HepG2 (cell line): ENCODE data around the gene MCFD2. TPM values are rescaled to one million over a fixed set of nuclear protein-coding genes. Genes with fewer than 3 reads are reported as not detected.

Experiments used
- ATAC-seq: fragments of 200-7000 bp; cut with Tn5 transposase; 3 replicates; pipeline ENCODE4 v1.9.1; 2020; ENCODE audit warnings: mild to moderate bottlenecking, moderate library complexity
- BruUV-seq: library from RNA; stranded (reverse); fragments of 400-500 nt; replicated peaks from 2 replicates; lab custom pipeline; 2021; lab: Mats Ljungman, UMichigan
- CTCF ChIA-PET: fragments of 300-600 bp; formaldehyde crosslinking; extraction: SDS; loops from one replicate; lab custom pipeline; 2021; ENCODE audit warnings: low total read pairs, inconsistent platforms, low intra/inter-chr PET ratio; lab: Yijun Ruan, JAX
- POLR2A ChIA-PET: fragments of 350-600 bp; sonication (Branson Sonifier 250); formaldehyde crosslinking; loops from one replicate; lab custom pipeline; 2020; ENCODE audit warnings: antibody characterized with exemption, inconsistent platforms; lab: Yijun Ruan, JAX
- DNase-seq: peaks from one replicate; pipeline ENCODE4 v3.0.0-alpha.2; 2015; ENCODE audit warnings: low spot score
- FAIRE-seq: peaks from 3 replicates; lab custom pipeline; 2011; peaks lifted over from hg19 to GRCh38; lab: Jason Lieb, UNC
- H2AFZ ChIP-seq: one replicate; pipeline ENCODE4 v1.6.1; 2011; ENCODE audit warnings: low read length, inconsistent platforms
- H3K27ac ChIP-seq: fragments of 300-600 bp; 3 replicates; pipeline ENCODE4 v1.8.0; 2011; ENCODE audit warnings: mixed run types, mild to moderate bottlenecking, mixed read lengths, low read length, inconsistent platforms; ENCODE audit not compliant: insufficient read depth; ENCODE audit errors: extremely low read length
- H3K27me3 ChIP-seq, 2 experiments: fragments of 200-600 bp in 1 of 2; 2 replicates in 1 of 2; 3 replicates in 1 of 2; pipeline versions ENCODE4 v1.6.0 to v1.8.0; 2011; ENCODE audit warnings: low read length in 2 of 2, mild to moderate bottlenecking in 2 of 2, moderate library complexity in 2 of 2, inconsistent platforms in 1 of 2; ENCODE audit not compliant: insufficient read depth in 2 of 2, control insufficient read depth in 1 of 2
- H3K36me3 ChIP-seq, 2 experiments: fragments of 200-600 bp in 1 of 2; replicated peaks in 1 of 2; 2 replicates in 1 of 2; 3 replicates in 1 of 2; pipeline versions ENCODE4 v1.5.1 to v1.8.0; 2011; ENCODE audit warnings: low read length in 2 of 2, inconsistent platforms in 1 of 2; ENCODE audit not compliant: insufficient read depth in 2 of 2, control insufficient read depth in 1 of 2
- H3K4me1 ChIP-seq: 2 replicates; pipeline ENCODE4 v1.5.1; 2012; ENCODE audit warnings: low read length, inconsistent platforms; ENCODE audit not compliant: insufficient read depth
- H3K4me2 ChIP-seq: 2 replicates; pipeline ENCODE4 v1.6.0; 2011; ENCODE audit warnings: low read depth, low read length, inconsistent platforms
- H3K4me3 ChIP-seq, 3 experiments: fragments of 200-600 bp in 1 of 3; sonication (generic), shearing (Covaris generic) in 1 of 3; replicated peaks in 1 of 3; 2 replicates each; pipeline ENCODE4 v1.5.1; 2011 to 2016; ENCODE audit warnings: low read length in 3 of 3, inconsistent platforms in 2 of 3, low read depth in 2 of 3, mild to moderate bottlenecking in 2 of 3, control low read depth in 1 of 3, mixed read lengths in 1 of 3; ENCODE audit not compliant: insufficient read depth in 1 of 3
- H3K79me2 ChIP-seq: one replicate; pipeline ENCODE4 v1.6.1; 2011; ENCODE audit warnings: low read length, inconsistent platforms; ENCODE audit not compliant: insufficient read depth
- H3K9ac ChIP-seq: 2 replicates; pipeline ENCODE4 v1.6.0; 2011; ENCODE audit warnings: mild to moderate bottlenecking, low read depth, low read length, inconsistent platforms; ENCODE audit not compliant: insufficient read depth
- H3K9me3 ChIP-seq: 2 replicates; pipeline ENCODE4 v1.5.1; 2012; ENCODE audit warnings: mild to moderate bottlenecking, low read length
- H4K20me1 ChIP-seq: 2 replicates; pipeline ENCODE4 v1.6.0; 2011; ENCODE audit warnings: inconsistent platforms, mild to moderate bottlenecking, low read length, moderate library complexity; ENCODE audit not compliant: insufficient read depth
- ATAD3A ChIP-seq: sonication (generic); formaldehyde crosslinking; IDR thresholded peaks from 2 replicates; pipeline ENCODE4 v1.4.0; 2020; ENCODE audit warnings: missing genetic modification reagents
- HNF4G ChIP-seq, 2 experiments: sonication (generic) in 1 of 2; formaldehyde crosslinking in 1 of 2; IDR thresholded peaks; 2 replicates each; pipeline versions ENCODE4 v1.4.0 to v1.6.1; 2011 to 2020; ENCODE audit warnings: borderline replicate concordance in 2 of 2, low read depth in 2 of 2, mild to moderate bottlenecking in 2 of 2, low read length in 1 of 2, missing genetic modification reagents in 1 of 2, moderate library complexity in 1 of 2
- NFKB2 ChIP-seq: sonication (generic); formaldehyde crosslinking; IDR thresholded peaks from 2 replicates; pipeline ENCODE4 v1.4.0; 2020; ENCODE audit warnings: missing genetic modification reagents, borderline replicate concordance
- NONO ChIP-seq, 2 experiments: fragments of 450-650 bp in 1 of 2; sonication (generic) in 1 of 2; formaldehyde crosslinking in 1 of 2; IDR thresholded peaks in 1 of 2; conservative IDR thresholded peaks in 1 of 2; 2 replicates each; pipeline versions ENCODE4 v1.6.1 to v1.8.0; 2017 to 2022; ENCODE audit warnings: mild to moderate bottlenecking in 1 of 2, missing genetic modification reagents in 1 of 2, moderate library complexity in 1 of 2
- PATZ1 ChIP-seq: sonication (generic); formaldehyde crosslinking; IDR thresholded peaks from 2 replicates; pipeline ENCODE4 v1.4.0; 2020; ENCODE audit warnings: missing genetic modification reagents
- POLR2G ChIP-seq: fragments of 200-400 bp; formaldehyde crosslinking; IDR thresholded peaks from 2 replicates; pipeline ENCODE4 v1.6.1; 2018; ENCODE audit warnings: mild to moderate bottlenecking, low read depth, low read length, moderate library complexity
- REL ChIP-seq: sonication (generic); formaldehyde crosslinking; conservative IDR thresholded peaks from 2 replicates; pipeline ENCODE4 v1.8.0; 2022; ENCODE audit warnings: mild to moderate bottlenecking, missing genetic modification reagents, moderate library complexity
- SAP130 ChIP-seq: IDR thresholded peaks from 2 replicates; pipeline ENCODE4 v1.6.1; 2016; ENCODE audit warnings: low read depth
- SMAD1 ChIP-seq: sonication (generic); formaldehyde crosslinking; IDR thresholded peaks from 2 replicates; pipeline ENCODE4 v1.4.0; 2020; ENCODE audit warnings: missing genetic modification reagents, low read depth, mild to moderate bottlenecking, borderline replicate concordance
- XRCC5 ChIP-seq: fragments of 200-400 bp; formaldehyde crosslinking; optimal IDR thresholded peaks from 2 replicates; pipeline ENCODE3; 2017; ENCODE audit warnings: mild to moderate bottlenecking, low read length
- ZFP91 ChIP-seq: sonication (generic); formaldehyde crosslinking; IDR thresholded peaks from 2 replicates; pipeline ENCODE4 v1.9.0; 2022; ENCODE audit warnings: missing genetic modification reagents, mild to moderate bottlenecking, borderline replicate concordance
- ZFX ChIP-seq: sonication (generic); formaldehyde crosslinking; IDR thresholded peaks from 2 replicates; pipeline ENCODE4 v1.4.0; 2020; ENCODE audit warnings: mild to moderate bottlenecking, low read depth, missing genetic modification reagents, moderate library complexity
- ZNF224 ChIP-seq: sonication (generic); formaldehyde crosslinking; IDR thresholded peaks from 2 replicates; pipeline ENCODE4 v1.5.0; 2020; ENCODE audit warnings: mild to moderate bottlenecking, missing genetic modification reagents
- ZNF317 ChIP-seq: sonication (generic); formaldehyde crosslinking; IDR thresholded peaks from 2 replicates; pipeline ENCODE4 v1.5.0; 2020; ENCODE audit warnings: mild to moderate bottlenecking, missing genetic modification reagents
- ZNF337 ChIP-seq: sonication (generic); formaldehyde crosslinking; IDR thresholded peaks from 2 replicates; pipeline ENCODE4 v1.5.1; 2020; ENCODE audit warnings: missing genetic modification reagents, low read depth, mild to moderate bottlenecking, borderline replicate concordance
- WGBS: methylation state at CpG from one replicate; pipeline ENCODE4 v1.1.6; 2017; ENCODE audit warnings: low lambda C conversion rate; 5-methylcytosine and 5-hydroxymethylcytosine counted together
- in situ Hi-C: cut with HindIII; loops from 2 replicates; pipeline ENCODE4 v1.10.0; 2017; ENCODE audit warnings: low pct_unique_long_range_greater_than_20kb; ENCODE audit not compliant: extremely low pct_ligation_motif_present
- intact Hi-C: fragments of 100-400 bp; cut with micrococcal nuclease; formaldehyde crosslinking; loops from one replicate; pipeline ENCODE4 v1.10.0; 2022; ENCODE audit not compliant: unreplicated experiment
- polyA plus RNA-seq, 8 experiments: library from polyadenylated mRNA; depleted of rRNA in 3 of 8; stranded (reverse) in 7 of 8; unstranded in 1 of 8; fragments of >200 nt; fragmentation: Illumina TruSeq in 4 of 8; extraction: Trizol in 4 of 8; gene quantifications; 2 replicates each; pipeline versions ENCODE4 v1.2.1 to v1.2.3, GENCODE V29; 2011 to 2016; ENCODE audit warnings: low read depth in 4 of 8, missing spikeins in 1 of 8, mixed read lengths in 1 of 8; ENCODE audit not compliant: insufficient read depth in 1 of 8
- total RNA-seq, 5 experiments: library from RNA; depleted of rRNA; stranded (reverse); fragments of >200 nt; fragmentation: Illumina TruSeq; extraction: Trizol; gene quantifications; 2 replicates each; pipeline ENCODE4 v1.2.3, GENCODE V29; 2016; ENCODE audit warnings: low read depth in 1 of 5
- TF ChIP-seq, protein P1 (sequence below): sonication (generic); formaldehyde crosslinking; IDR thresholded peaks from 2 replicates; pipeline ENCODE4 v1.9.0; 2022; ENCODE audit warnings: low read depth, missing genetic modification reagents

Gene MCFD2
- total and polyA plus RNA-seq, 2 of the 13 experiments (the other 11 are each of a cell fraction or from before 2014, with no cell fraction given): 183 to 232 TPM

DNA sequence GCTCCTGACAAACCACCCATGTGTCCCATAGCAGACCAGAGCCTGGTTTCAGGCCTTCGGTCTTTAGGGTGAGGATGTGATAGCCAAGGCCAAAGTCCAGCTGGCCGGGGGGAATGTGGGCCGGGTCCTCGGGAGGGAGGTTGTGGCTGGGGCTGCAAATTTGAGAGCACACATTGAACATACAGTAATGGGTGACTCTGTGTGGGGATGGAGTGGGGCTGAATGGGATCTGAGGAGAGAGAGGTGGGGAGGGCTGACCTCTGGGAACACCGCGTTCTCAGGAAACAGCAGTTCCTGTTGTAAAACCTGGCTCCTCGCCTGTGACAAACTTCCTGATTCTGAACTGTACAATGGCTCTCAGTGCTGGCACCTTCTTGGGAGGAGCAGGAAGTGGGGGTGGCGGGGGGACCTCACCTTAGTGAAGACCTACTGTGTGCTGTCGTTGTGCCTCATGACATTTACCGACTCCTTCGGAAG lies 48.8 kb downstream of the MCFD2 start:
- Histone ChIP-seq H3K79me2 (no peaks in the 10 kb centered on the region), H3K27me3 (peaks cover 2 to 38% of the 10 kb centered on the region in 2 experiments; a peak in 3 of 5 replicates), H3K27ac (no peak overlapping the region), H3K9ac (no peak overlapping the region), H3K9me3 (no peaks in the 10 kb centered on the region), H3K4me1 (peaks cover 13% of the 10 kb centered on the region), H3K4me3 (peak overlapping the region in 1 of 3 experiments; percentile 32; a peak in 1 of 6 replicates), H3K36me3 (no peaks in the 10 kb centered on the region), H4K20me1 (no peaks in the 10 kb centered on the region), H3K4me2 (peak overlapping the region; percentile 65), H2AFZ (no peak overlapping the region)
- ChIA-PET CTCF (no interaction called here), POLR2A (interaction anchor here (0.8 kb wide), 1 partner anchor 10 kb away, joined by 5 read pairs; no protein-coding TSS in a partner anchor)
- intact Hi-C loops: no loop called here
- ATAC-seq (peak; percentile 67), FAIRE-seq (peak; percentile 21), DNase-seq (peak; percentile 33)
- 31% methylated on average over 11 of the region's 11 CpGs for WGBS
- in situ Hi-C loops: no loop called here
- no TSS peak for BruUV-seq
- TF ChIP-seq SAP130 (CRISPR knock-in tag): 0 out of 2 replicates have a peak, but pooled peaks have one; percentile 11
- TF ChIP-seq XRCC5: peak; percentile 61
- peak; percentile 47 for TF ChIP-seq PATZ1 (CRISPR knock-in tag)
- 0 out of 2 replicates have a peak, but pooled peaks have one; percentile 24 for TF ChIP-seq ZFP91 (CRISPR knock-in tag)
- TF ChIP-seq NFKB2 (CRISPR knock-in tag): 0 out of 2 replicates have a peak, but pooled peaks have one; percentile 19
- 0 out of 2 replicates have a peak, but pooled peaks have one; percentile 46 for TF ChIP-seq SMAD1 (CRISPR knock-in tag)
- no peak for TF ChIP-seq REL (CRISPR knock-in tag)
- TF ChIP-seq ZFX (CRISPR knock-in tag): peak; percentile 44; the same call in 1 of the 2 replicates
- no peak for TF ChIP-seq POLR2G
- TF ChIP-seq ZNF337 (CRISPR knock-in tag): no peak
- no peak for TF ChIP-seq NONO (IDR thresholded peaks at IDR 0.05)
- TF ChIP-seq NONO (CRISPR knock-in tag; conservative IDR thresholded peaks at IDR 0.05): no peak
- no peak for TF ChIP-seq ATAD3A (CRISPR knock-in tag)
- TF ChIP-seq, protein P1, sequence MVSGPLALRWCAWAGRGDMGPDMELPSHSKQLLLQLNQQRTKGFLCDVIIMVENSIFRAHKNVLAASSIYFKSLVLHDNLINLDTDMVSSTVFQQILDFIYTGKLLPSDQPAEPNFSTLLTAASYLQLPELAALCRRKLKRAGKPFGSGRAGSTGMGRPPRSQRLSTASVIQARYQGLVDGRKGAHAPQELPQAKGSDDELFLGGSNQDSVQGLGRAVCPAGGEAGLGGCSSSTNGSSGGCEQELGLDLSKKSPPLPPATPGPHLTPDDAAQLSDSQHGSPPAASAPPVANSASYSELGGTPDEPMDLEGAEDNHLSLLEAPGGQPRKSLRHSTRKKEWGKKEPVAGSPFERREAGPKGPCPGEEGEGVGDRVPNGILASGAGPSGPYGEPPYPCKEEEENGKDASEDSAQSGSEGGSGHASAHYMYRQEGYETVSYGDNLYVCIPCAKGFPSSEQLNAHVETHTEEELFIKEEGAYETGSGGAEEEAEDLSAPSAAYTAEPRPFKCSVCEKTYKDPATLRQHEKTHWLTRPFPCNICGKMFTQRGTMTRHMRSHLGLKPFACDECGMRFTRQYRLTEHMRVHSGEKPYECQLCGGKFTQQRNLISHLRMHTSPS (CRISPR knock-in tag): no peak
- peak; percentile 64 for TF ChIP-seq HNF4G (IDR thresholded peaks at IDR 0.05; ENCODE audit: borderline replicate concordance, low read depth, low read length)
- 0 out of 2 replicates have a peak, but pooled peaks have one; percentile 64 for TF ChIP-seq HNF4G (CRISPR knock-in tag; IDR thresholded peaks at IDR 0.05; ENCODE audit: borderline replicate concordance, low read depth)
- no peak for TF ChIP-seq ZNF224
- TF ChIP-seq ZNF317 (CRISPR knock-in tag): peak; percentile 96
